H1 (cell line): ENCODE results near the gene SART1. TPM values are rescaled to one million over a fixed set of nuclear protein-coding genes. Genes with fewer than 3 reads are reported as not detected.

ENCODE experiments used
- CTCF ChIA-PET: fragments of 300-600 bp; sonication (Branson Sonifier 250); formaldehyde crosslinking; loops from one replicate; lab custom pipeline; 2021; ENCODE audit not compliant: partially characterized antibody; lab: Charles Lee
- POLR2A ChIA-PET: fragments of 300-600 bp; sonication (Branson Sonifier 250); formaldehyde crosslinking; loops from one replicate; lab custom pipeline; 2021; ENCODE audit warnings: inconsistent platforms; ENCODE audit not compliant: partially characterized antibody; lab: Charles Lee
- DNase-seq, 2 experiments: peaks; one replicate each; pipeline versions ENCODE4 v3.0.0 to v3.0.0-alpha.2; 2010 to 2022; ENCODE audit warnings: low spot score in 2 of 2, low read depth in 1 of 2, mixed read lengths in 1 of 2
- FAIRE-seq: peaks from 2 replicates; lab custom pipeline; 2011; peaks lifted over from hg19 to GRCh38; lab: Jason Lieb, UNC
- H2AFZ ChIP-seq: 2 replicates; pipeline ENCODE4 v1.8.1; 2012; ENCODE audit warnings: low read length, inconsistent platforms
- H2AK5ac ChIP-seq: 2 replicates; pipeline ENCODE4 v1.6.1; 2013; ENCODE audit warnings: low read depth, low read length
- H2BK120ac ChIP-seq: replicated peaks from 2 replicates; pipeline ENCODE3; 2013; ENCODE audit warnings: low read depth, low read length, inconsistent platforms
- H2BK12ac ChIP-seq: 2 replicates; pipeline ENCODE4 v1.6.1; 2013; ENCODE audit warnings: low read depth, low read length
- H2BK15ac ChIP-seq: 2 replicates; pipeline ENCODE4 v1.6.1; 2013; ENCODE audit warnings: low read length
- H2BK20ac ChIP-seq: 2 replicates; pipeline ENCODE4 v1.6.1; 2013; ENCODE audit warnings: low read length
- H2BK5ac ChIP-seq: 2 replicates; pipeline ENCODE4 v1.6.1; 2013; ENCODE audit warnings: low read depth, low read length
- H3K14ac ChIP-seq: 2 replicates; pipeline ENCODE4 v1.6.1; 2013; ENCODE audit warnings: inconsistent platforms; ENCODE audit not compliant: insufficient read length
- H3K18ac ChIP-seq: 2 replicates; pipeline ENCODE4 v1.6.1; 2013; ENCODE audit warnings: low read length; ENCODE audit errors: extremely low read depth
- H3K23ac ChIP-seq: 2 replicates; pipeline ENCODE4 v1.6.1; 2013; ENCODE audit warnings: inconsistent platforms; ENCODE audit not compliant: insufficient read length
- H3K23me2 ChIP-seq: 2 replicates; pipeline ENCODE4 v1.6.1; 2013; ENCODE audit warnings: low read depth, low read length
- H3K27ac ChIP-seq: 2 replicates; pipeline ENCODE4 v1.6.1; 2011; ENCODE audit warnings: low read depth, low read length, inconsistent platforms
- H3K27me3 ChIP-seq, 4 experiments: replicated peaks in 1 of 4; 1 replicate in 1 of 4; 2 replicates in 3 of 4; pipeline versions ENCODE4 v1.6.1 to v1.8.1; 2011 to 2013; ENCODE audit warnings: low read length in 3 of 4, mild to moderate bottlenecking in 3 of 4, inconsistent platforms in 2 of 4, mixed read lengths in 2 of 4, moderate library complexity in 1 of 4; ENCODE audit not compliant: control insufficient read depth in 3 of 4, insufficient read depth in 3 of 4; ENCODE audit errors: extremely low read depth in 1 of 4
- H3K36me3 ChIP-seq, 4 experiments: 2 replicates each; pipeline versions ENCODE4 v1.6.1 to v1.8.1; 2011 to 2013; ENCODE audit warnings: mild to moderate bottlenecking in 4 of 4, low read length in 3 of 4, moderate library complexity in 2 of 4, control low read depth in 1 of 4, inconsistent platforms in 1 of 4; ENCODE audit not compliant: insufficient read depth in 4 of 4, control insufficient read depth in 2 of 4
- H3K4ac ChIP-seq: replicated peaks from 2 replicates; pipeline ENCODE3; 2013; ENCODE audit warnings: low read length, low read depth, mixed read lengths, inconsistent platforms; ENCODE audit not compliant: insufficient read length
- H3K4me1 ChIP-seq, 4 experiments: replicated peaks in 1 of 4; 1 replicate in 1 of 4; 2 replicates in 3 of 4; pipeline versions ENCODE4 v1.6.1 to v1.8.1; 2011 to 2013; ENCODE audit warnings: low read length in 3 of 4, inconsistent platforms in 2 of 4, mixed read lengths in 1 of 4; ENCODE audit not compliant: insufficient read depth in 4 of 4, control insufficient read depth in 3 of 4
- H3K4me2 ChIP-seq, 2 experiments: 2 replicates each; pipeline versions ENCODE4 v1.6.1 to v1.8.1; 2011 to 2013; ENCODE audit warnings: low read depth in 2 of 2, low read length in 2 of 2, control low read depth in 1 of 2, inconsistent platforms in 1 of 2, mild to moderate bottlenecking in 1 of 2; ENCODE audit not compliant: insufficient read depth in 1 of 2
- H3K4me3 ChIP-seq, 4 experiments: fragments of 200-600, 300-600 bp in 1 of 4; sonication (generic), shearing (Covaris generic), sonication (Bioruptor Twin) in 1 of 4; 2 replicates each; pipeline versions ENCODE4 v1.5.1 to v1.8.1; 2011 to 2016; ENCODE audit warnings: low read length in 4 of 4, low read depth in 3 of 4, control low read depth in 2 of 4, inconsistent platforms in 2 of 4, mild to moderate bottlenecking in 2 of 4, mixed read lengths in 1 of 4, moderate library complexity in 1 of 4; ENCODE audit not compliant: insufficient read depth in 2 of 4; ENCODE audit errors: extremely low read depth in 1 of 4
- H3K56ac ChIP-seq: replicated peaks from 2 replicates; pipeline ENCODE3; 2013; ENCODE audit warnings: low read depth, mild to moderate bottlenecking, mixed read lengths, low read length, inconsistent platforms; ENCODE audit not compliant: insufficient read length
- H3K79me1 ChIP-seq: 2 replicates; pipeline ENCODE4 v1.6.1; 2013; ENCODE audit warnings: low read depth, low read length, control low read depth
- H3K79me2 ChIP-seq, 2 experiments: 2 replicates each; pipeline versions ENCODE4 v1.6.1 to v1.8.1; 2012 to 2013; ENCODE audit warnings: low read length in 2 of 2, mild to moderate bottlenecking in 2 of 2, inconsistent platforms in 1 of 2; ENCODE audit not compliant: insufficient read depth in 2 of 2, control insufficient read depth in 1 of 2
- H3K9ac ChIP-seq, 4 experiments: replicated peaks in 1 of 4; 1 replicate in 1 of 4; 2 replicates in 3 of 4; pipeline versions ENCODE4 v1.6.1 to v1.8.1; 2011 to 2013; ENCODE audit warnings: low read depth in 3 of 4, low read length in 3 of 4, control low read depth in 2 of 4, mild to moderate bottlenecking in 2 of 4, moderate library complexity in 2 of 4, inconsistent platforms in 1 of 4; ENCODE audit errors: extremely low read depth in 1 of 4
- H3K9me3 ChIP-seq, 2 experiments: 2 replicates each; pipeline versions ENCODE4 v1.6.1 to v1.8.1; 2012 to 2013; ENCODE audit warnings: mild to moderate bottlenecking in 2 of 2, moderate library complexity in 2 of 2, control low read depth in 1 of 2, inconsistent platforms in 1 of 2, low read depth in 1 of 2, low read length in 1 of 2, mixed read lengths in 1 of 2; ENCODE audit not compliant: insufficient read depth in 2 of 2
- H4K20me1 ChIP-seq, 2 experiments: replicated peaks in 1 of 2; 2 replicates each; pipeline versions ENCODE3 to v1.8.1; 2011 to 2013; ENCODE audit warnings: inconsistent platforms in 2 of 2, low read length in 2 of 2, mild to moderate bottlenecking in 1 of 2; ENCODE audit not compliant: insufficient read depth in 2 of 2, control insufficient read depth in 1 of 2
- H4K5ac ChIP-seq: 2 replicates; pipeline ENCODE4 v1.6.1; 2013; ENCODE audit warnings: low read length, low read depth, mixed read lengths, inconsistent platforms; ENCODE audit not compliant: insufficient read length
- H4K8ac ChIP-seq: 2 replicates; pipeline ENCODE4 v1.8.0; 2013; ENCODE audit warnings: mild to moderate bottlenecking, moderate library complexity, low read length, inconsistent platforms; ENCODE audit not compliant: insufficient read depth; ENCODE audit errors: extremely low read depth
- H4K91ac ChIP-seq: replicated peaks from 2 replicates; pipeline ENCODE3; 2013; ENCODE audit warnings: low read length, mixed read lengths, inconsistent platforms; ENCODE audit not compliant: insufficient read length
- CEBPB ChIP-seq: IDR thresholded peaks from 2 replicates; pipeline ENCODE4 v1.6.1; 2012; ENCODE audit warnings: low read depth, low read length
- CTBP2 ChIP-seq: IDR thresholded peaks from 2 replicates; pipeline ENCODE4 v1.7.0; 2011; ENCODE audit warnings: borderline replicate concordance, mild to moderate bottlenecking, moderate library complexity, mixed read lengths, low read length; ENCODE audit not compliant: insufficient read depth, insufficient read length
- EZH2 ChIP-seq: fragments of 200-600 bp; sonication (generic); IDR thresholded peaks from 2 replicates; pipeline ENCODE4 v1.7.1; 2012; ENCODE audit warnings: low read depth, mild to moderate bottlenecking, moderate library complexity, low read length, inconsistent platforms; ENCODE audit not compliant: severe bottlenecking
- FOSL1 ChIP-seq: IDR thresholded peaks from 2 replicates; pipeline ENCODE4 v1.6.1; 2011; ENCODE audit warnings: mild to moderate bottlenecking, low read depth, low read length, moderate library complexity; ENCODE audit not compliant: insufficient read depth
- GABPA ChIP-seq: IDR thresholded peaks from 2 replicates; pipeline ENCODE4 v1.6.1; 2011; ENCODE audit warnings: mild to moderate bottlenecking, low read length, moderate library complexity, borderline replicate concordance; ENCODE audit not compliant: insufficient read depth
- GTF2F1 ChIP-seq: IDR thresholded peaks from 2 replicates; pipeline ENCODE4 v1.6.1; 2012; ENCODE audit warnings: low read depth, low read length, improper control_type of control experiment, borderline replicate concordance
- HDAC6 ChIP-seq: IDR thresholded peaks from one replicate; pipeline ENCODE4 v1.7.1; 2012; ENCODE audit warnings: low read depth, mild to moderate bottlenecking, inconsistent platforms, low read length, moderate library complexity
- KDM5A ChIP-seq: fragments of 200-600 bp; IDR thresholded peaks from 2 replicates; pipeline ENCODE4 v1.7.1; 2012; ENCODE audit warnings: mild to moderate bottlenecking, low read length, inconsistent platforms, mixed read lengths
- MAFK ChIP-seq: IDR thresholded peaks from 2 replicates; pipeline ENCODE4 v1.6.1; 2012; ENCODE audit warnings: low read depth, mild to moderate bottlenecking, improper control_type of control experiment, low read length
- RBBP5 ChIP-seq: IDR thresholded peaks from 2 replicates; pipeline ENCODE4 v1.7.1; 2012; ENCODE audit warnings: low read depth, mild to moderate bottlenecking, inconsistent platforms, low read length, moderate library complexity, borderline replicate concordance
- SIRT6 ChIP-seq: IDR thresholded peaks from one replicate; pipeline ENCODE4 v1.7.1; 2012; ENCODE audit warnings: low read length, inconsistent platforms
- SUZ12 ChIP-seq: fragments of 200-600 bp; sonication (generic); IDR thresholded peaks from 2 replicates; pipeline ENCODE4 v1.6.1; 2012; ENCODE audit warnings: mild to moderate bottlenecking, inconsistent platforms, low read length, moderate library complexity, mixed read lengths
- TAF1 ChIP-seq: IDR thresholded peaks from 2 replicates; pipeline ENCODE4 v1.6.1; 2011; ENCODE audit warnings: mild to moderate bottlenecking, low read depth, low read length
- TBP ChIP-seq: IDR thresholded peaks from 2 replicates; pipeline ENCODE4 v1.6.1; 2011; ENCODE audit warnings: low read depth, low read length, improper control_type of control experiment
- WGBS, 2 experiments: shearing (Covaris generic) in 1 of 2; methylation state at CpG; one replicate each; pipeline versions ENCODE4 v1.1.6 to v1.1.7; 2013 to 2015; ENCODE audit warnings: low lambda C conversion rate in 2 of 2, mixed read lengths in 2 of 2, inconsistent platforms in 1 of 2, low coverage in 1 of 2, missing lambda C conversion rate in 1 of 2; ENCODE audit not compliant: insufficient replicate concordance in 2 of 2, insufficient coverage in 1 of 2, insufficient read length in 1 of 2; ENCODE audit errors: extremely low coverage in 1 of 2, missing lambda C conversion rate in 1 of 2; 5-methylcytosine and 5-hydroxymethylcytosine counted together
- polyA plus RNA-seq, 7 experiments: library from polyadenylated mRNA; depleted of rRNA in 3 of 7; stranded (reverse) in 5 of 7; unstranded in 2 of 7; fragments of >200 nt in 5 of 7; fragments of 200-250 nt in 2 of 7; gene quantifications; 1 replicate in 5 of 7; 2 replicates in 1 of 7; 4 replicates in 1 of 7; pipeline versions ENCODE4 v1.2.1 to v1.2.3, GENCODE V29; 2011 to 2013; ENCODE audit warnings: missing spikeins in 2 of 7, mixed read lengths in 2 of 7
- total RNA-seq: library from RNA; stranded (reverse); fragmentation: NEBNext Ultra II Directional; extraction: Animal tissue kit (Norgen Biotek cat#: 25700); gene quantifications from 2 replicates; pipeline ENCODE4 v1.2.1, GENCODE V29; 2021

Gene SART1
- total and polyA plus RNA-seq, 2 of the 8 experiments (the other 6 are each of a cell fraction or from before 2014, with no cell fraction given), result 9.7 to 46.1 TPM

- Histone ChIP-seq H3K9me3 (no peaks in the 10 kb centered on the region), H2AFZ (no peak overlapping the region), H4K5ac (no peak overlapping the region), H3K9ac (no peak overlapping the region), H3K4me1 (peaks cover 2 to 8% (median 3%) of the 10 kb centered on the region in 4 experiments; a peak in 5 of 7 replicates), H3K36me3 (peaks cover 0 to 8% (median 5%) of the 10 kb centered on the region in 4 experiments; a peak in 4 of 8 replicates), H3K23me2 (peaks cover 2% of the 10 kb centered on the region; the same call in 1 of the 2 replicates), H3K4me3 (no peak overlapping the region), H2BK15ac (no peak overlapping the region), H4K8ac (no peak overlapping the region), H2BK12ac (no peak overlapping the region), H3K18ac (no peak overlapping the region), H3K79me2 (no peaks in the 10 kb centered on the region), H3K56ac (no peak overlapping the region), H3K23ac (no peak overlapping the region), H3K27ac (no peak overlapping the region), H4K91ac (no peak overlapping the region), H3K4me2 (no peak overlapping the region), H3K79me1 (0 out of 2 replicates have a peak, but pooled peaks cover under 1% of the 10 kb centered on the region), H2BK120ac (no peak overlapping the region), H3K27me3 (no peaks in the 10 kb centered on the region), H2BK5ac (no peak overlapping the region), H2AK5ac (no peak overlapping the region), H2BK20ac (no peak overlapping the region), H3K4ac (no peak overlapping the region), H4K20me1 (no peaks in the 10 kb centered on the region), H3K14ac (no peak overlapping the region)
- WGBS, 2 experiments, result 80% methylated on average over 2 of the region's 2 CpGs; no CpG with 5 or more reads in 1 of the 2 experiments
- DNase-seq (no peak), FAIRE-seq (no peak)
- ChIA-PET CTCF (interaction anchor here (0.6 to 1.3 kb wide), 5 partner anchors 24 to 98 kb away, joined by 3 read pairs; partner anchors contain the start of gene CCDC85B), POLR2A (interaction anchor here (1.2 to 1.8 kb wide), 3 partner anchors 15 to 68 kb away, joined by 3 to 5 read pairs (median 3); no protein-coding TSS in a partner anchor)
- TF ChIP-seq KDM5A (no peak), GTF2F1 (no peak), CEBPB (no peak), RBBP5 (no peak), CTBP2 (no peak), SIRT6 (no peak), GABPA (no peak), SUZ12 (no peak), TAF1 (no peak), HDAC6 (no peak), MAFK (no peak), TBP (no peak), FOSL1 (no peak), EZH2 (no peak)
Observed at GRCh38 chr11:65925397-65925796, 36.1 kb upstream of the SART1 start.
